ENCODE results near the gene UGT3A2.

GRCh38 chr5:36055984-36056383, 10.7 kb downstream of the UGT3A2 start:
- TF ChIP-seq, protein P1, sequence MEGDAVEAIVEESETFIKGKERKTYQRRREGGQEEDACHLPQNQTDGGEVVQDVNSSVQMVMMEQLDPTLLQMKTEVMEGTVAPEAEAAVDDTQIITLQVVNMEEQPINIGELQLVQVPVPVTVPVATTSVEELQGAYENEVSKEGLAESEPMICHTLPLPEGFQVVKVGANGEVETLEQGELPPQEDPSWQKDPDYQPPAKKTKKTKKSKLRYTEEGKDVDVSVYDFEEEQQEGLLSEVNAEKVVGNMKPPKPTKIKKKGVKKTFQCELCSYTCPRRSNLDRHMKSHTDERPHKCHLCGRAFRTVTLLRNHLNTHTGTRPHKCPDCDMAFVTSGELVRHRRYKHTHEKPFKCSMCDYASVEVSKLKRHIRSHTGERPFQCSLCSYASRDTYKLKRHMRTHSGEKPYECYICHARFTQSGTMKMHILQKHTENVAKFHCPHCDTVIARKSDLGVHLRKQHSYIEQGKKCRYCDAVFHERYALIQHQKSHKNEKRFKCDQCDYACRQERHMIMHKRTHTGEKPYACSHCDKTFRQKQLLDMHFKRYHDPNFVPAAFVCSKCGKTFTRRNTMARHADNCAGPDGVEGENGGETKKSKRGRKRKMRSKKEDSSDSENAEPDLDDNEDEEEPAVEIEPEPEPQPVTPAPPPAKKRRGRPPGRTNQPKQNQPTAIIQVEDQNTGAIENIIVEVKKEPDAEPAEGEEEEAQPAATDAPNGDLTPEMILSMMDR (IDR thresholded peaks at IDR 0.05) = no peak
- TF ChIP-seq POLR2A (IDR thresholded peaks at IDR 0.05) = no peak

Measured in Peyer's patch (tissue), 4 donors.